HG02973 (cell line): ENCODE results near the gene RRBP1.
"Not testable (repeated sequence)": the region's sequence is repeated elsewhere in the genome, so short reads cannot be mapped to it uniquely, and the experiment has no call there.

Source experiments
- ATAC-seq: cut with Tn5 transposase; IDR thresholded peaks from one replicate; pipeline ENCODE4 v1.9.1; 2021; ENCODE audit warnings: moderate library complexity; ENCODE audit not compliant: unreplicated experiment

Gene RRBP1

GRCh38 chr20:17664025-17664633 is 17.9 kb downstream of the RRBP1 start:
- ATAC-seq: no peak

DNA sequence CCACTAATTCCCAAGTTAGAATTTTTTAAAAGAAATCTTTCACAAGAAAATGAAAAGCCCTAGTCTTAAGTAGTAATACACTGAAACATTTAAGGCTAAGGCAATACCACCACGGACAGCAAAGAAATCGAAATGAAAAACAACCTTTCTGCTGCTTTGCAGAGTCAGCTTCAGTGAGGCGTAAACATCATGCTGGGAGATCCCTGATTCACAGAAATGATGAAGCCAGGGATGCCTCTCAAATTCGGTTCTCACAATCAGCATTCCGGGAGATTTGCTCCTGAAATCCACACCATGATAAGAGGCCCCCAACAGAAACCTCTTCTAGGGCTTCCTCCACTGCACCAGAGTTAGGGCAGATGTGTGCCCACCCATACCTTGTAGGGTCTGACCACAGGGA is 18.6 kb downstream of the RRBP1 start:
- no peak for ATAC-seq

DNA sequence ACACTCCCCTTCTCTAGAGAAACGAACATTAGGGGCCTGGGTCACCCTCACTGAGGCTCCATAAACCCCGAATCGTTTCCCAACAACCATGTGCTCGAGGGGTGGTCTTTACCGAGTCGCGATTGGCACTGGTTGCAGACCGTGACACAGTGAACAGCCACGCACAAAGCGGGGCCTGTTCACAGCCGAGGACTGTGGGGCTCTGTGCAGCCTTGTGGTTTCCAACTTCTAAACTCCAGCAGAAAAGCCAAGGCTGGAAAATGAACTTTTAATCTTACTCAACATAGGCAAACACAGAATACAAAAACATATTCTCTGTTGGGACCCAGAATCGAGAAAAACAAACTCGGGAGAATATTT is 19.0 kb downstream of the RRBP1 start:
- ATAC-seq: no peak

DNA sequence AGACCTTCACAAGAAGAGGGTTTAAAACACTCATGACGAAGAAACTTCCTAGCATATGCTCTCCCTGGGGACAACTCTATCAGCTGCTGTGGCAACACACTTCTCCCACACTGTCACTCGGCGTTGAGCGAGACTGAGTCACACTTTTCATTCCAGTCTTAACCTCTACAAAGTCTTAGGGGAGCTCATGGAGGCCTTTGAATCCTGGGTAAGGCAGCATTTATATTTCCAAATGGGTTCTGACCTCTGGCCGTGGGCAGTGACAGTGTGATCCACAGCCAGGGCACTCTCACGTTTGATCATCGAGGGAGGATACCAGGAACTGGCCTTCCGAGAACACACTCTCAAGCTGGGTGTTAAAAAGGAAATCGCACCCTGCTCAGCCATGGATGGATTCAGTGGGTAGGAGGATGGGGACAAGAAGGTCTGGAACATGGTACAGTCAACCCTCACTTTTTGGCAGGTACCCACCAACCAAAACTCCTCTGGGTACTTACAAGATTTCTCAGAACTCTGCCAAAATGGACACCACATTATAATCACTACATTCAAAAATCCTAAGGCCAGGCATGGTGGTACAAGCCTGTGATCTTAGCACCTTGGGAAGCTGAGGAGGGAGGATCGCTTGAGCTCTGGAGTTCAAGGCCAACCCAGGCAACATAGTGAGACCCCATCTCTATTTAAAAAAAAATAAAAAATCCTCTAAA is 19.6 kb downstream of the RRBP1 start:
- ATAC-seq: no peak

DNA sequence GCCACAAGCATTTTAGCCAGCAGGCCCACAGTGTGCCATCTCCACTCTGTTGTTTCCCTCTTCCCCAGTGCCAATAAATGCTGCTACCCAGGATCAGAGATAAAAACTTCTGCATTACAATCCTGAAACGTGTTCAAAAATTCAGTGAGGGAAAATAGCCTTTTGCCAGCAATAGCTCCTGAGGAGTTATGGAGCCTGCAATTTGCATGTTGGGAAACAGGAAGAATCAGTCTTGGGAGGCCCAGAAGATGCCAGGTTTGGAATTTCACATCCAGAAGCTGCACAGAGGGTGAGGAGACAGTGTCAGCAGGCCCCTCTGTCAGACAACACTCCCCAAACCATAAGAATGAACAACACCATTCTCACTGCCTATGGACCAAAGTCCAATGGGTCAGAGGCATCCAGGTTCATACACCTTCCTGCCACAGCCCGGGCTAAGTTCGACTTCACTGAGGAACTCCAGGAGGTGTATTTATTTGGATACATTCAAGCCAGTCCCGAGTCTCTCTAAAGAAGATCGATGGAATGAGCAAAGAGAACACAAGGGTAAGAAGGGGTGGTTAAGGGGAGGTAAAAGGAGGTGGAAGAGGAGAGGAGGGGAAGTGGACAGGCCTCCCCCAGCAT is 20.8 kb downstream of the RRBP1 start:
- ATAC-seq: no peak

DNA sequence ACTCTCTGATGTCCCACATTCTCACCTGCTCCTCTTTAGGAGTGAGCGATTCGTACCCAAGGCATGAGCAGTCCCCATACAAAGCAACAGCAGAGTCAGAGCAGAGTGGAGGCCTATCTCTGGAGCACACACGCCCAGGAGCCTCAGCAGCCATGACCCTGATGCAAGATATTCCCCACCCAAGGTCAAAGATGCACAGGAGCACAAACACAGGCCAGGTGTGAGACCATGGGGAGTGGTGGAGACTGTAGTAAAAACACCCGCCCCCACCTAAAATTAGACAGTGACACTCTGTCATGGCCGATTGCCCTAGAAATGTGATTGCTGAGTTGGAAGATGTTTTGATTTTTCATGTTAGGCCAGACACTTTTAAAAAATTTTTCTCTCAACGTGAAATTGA is 21.4 kb downstream of the RRBP1 start:
- no peak for ATAC-seq

GRCh38 chr20:17659801-17660200 is 22.2 kb downstream of the RRBP1 start:
- no peak for ATAC-seq

DNA sequence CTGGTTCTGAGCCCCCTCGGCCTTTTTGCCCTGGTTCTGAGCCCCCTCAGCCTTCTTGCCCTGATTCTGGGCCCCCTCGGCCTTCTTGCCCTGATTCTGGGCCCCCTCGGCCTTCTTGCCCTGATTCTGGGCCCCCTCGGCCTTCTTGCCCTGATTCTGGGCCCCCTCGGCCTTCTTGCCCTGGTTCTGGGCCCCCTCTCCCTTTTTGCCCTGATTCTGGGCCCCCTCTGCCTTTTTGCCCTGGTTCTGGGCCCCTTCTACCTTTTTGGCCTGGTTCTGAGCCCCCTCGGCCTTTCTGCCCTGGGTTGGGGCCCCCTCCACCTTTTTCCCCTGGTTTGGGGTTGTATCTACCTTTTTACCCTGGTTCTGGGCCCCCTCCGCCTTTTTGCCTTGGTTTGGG is 22.7 kb downstream of the RRBP1 start:
- not testable (repeated sequence) for ATAC-seq

GRCh38 chr20:17658648-17658993 is 23.4 kb downstream of the RRBP1 start:
- no peak for ATAC-seq

- ATAC-seq: no peak
These were observed 24.0 kb downstream of the RRBP1 start for GRCh38 chr20:17657898-17658647.

- no peak for ATAC-seq
These were observed 24.8 kb downstream of the RRBP1 start for GRCh38 chr20:17657079-17657825.

DNA sequence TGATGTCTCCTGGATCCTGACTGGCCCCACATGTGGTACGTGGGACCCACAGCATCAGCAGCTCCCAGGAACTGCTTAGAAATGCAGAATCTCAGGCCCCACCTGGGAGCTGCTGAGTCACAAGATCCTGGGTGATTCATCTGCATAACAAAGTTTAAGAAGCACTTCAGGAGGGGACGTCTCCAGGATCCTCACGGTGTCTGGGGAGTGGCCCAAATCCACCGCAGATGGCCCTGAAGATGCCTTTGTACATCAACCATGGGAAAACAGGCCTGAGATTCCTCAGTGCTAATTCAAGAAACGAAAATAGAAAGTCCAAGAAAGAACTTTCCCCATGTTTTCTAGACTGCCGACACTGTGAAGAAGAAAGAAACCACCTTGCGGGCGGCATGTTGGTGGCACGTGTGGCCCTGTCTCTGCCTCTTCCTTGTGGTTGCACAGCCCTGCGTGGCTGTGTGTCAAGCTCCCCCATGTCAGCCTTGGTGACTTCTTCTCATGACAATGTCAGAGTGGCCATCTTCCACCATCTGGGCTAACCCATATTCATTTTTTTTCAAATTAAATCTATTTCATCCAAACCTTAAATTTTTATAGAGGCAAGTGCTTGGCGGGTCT is 26.1 kb downstream of the RRBP1 start:
- no peak for ATAC-seq

GRCh38 chr20:17655286-17655651 is 26.8 kb downstream of the RRBP1 start:
- ATAC-seq: no peak

- ATAC-seq: no peak
These were observed 27.3 kb downstream of the RRBP1 start for GRCh38 chr20:17654649-17655285.

GRCh38 chr20:17653835-17654648 is 28.0 kb downstream of the RRBP1 start:
- ATAC-seq: no peak

DNA sequence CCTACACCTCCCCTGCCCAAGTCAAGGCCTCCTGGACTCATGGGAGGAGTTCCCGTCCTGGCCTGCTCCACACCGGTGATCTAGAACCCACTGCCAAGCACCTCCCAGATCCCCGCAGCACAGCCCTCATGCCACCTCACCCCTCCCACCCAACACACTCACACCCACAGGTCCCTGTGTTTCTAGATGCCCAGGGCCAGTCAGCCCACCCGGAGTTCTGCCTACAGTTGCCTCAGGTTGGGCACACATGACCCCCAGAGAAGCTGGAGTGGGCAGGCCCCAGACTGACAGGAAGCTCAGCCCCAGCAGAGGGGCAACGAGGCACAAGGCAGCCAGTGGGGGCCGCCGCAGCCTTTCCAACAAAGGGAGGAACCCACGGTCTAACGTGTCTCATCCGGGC is 29.6 kb downstream of the RRBP1 start:
- no peak for ATAC-seq

GRCh38 chr20:17651760-17652388 is 30.2 kb downstream of the RRBP1 start:
- ATAC-seq: no peak

DNA sequence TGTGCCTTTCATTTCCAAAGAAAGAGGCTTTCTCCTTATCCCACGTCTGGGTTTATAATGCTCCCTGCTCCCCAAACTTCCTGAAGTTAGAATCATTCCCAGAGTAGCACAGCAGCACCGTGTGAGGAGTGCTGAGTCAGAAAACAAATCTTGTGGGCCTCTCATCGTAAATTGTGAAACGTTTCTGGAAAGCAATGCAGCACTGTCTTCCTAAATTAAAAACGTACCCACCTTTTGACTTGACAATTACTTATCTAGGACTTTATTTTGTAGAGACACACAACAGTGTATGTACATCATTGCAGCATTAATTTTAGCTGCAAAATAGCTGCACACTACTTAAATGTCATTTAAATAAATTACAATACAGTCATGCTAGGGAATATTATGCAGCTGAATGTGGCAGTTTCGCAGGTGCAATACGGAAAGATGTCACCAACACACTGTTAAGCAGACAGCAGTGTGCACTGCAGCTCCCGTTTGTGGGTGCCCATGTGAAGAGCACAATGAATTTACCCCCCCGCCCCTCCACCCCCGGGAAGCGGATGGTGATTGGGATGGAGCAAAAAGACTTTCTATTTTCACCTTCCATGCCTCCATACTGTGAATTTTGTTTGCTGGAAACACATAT is 30.8 kb downstream of the RRBP1 start:
- ATAC-seq: no peak
